Neural crest cell (in vitro differentiated cells): ENCODE data around the gene LITAF. TPM values are rescaled to one million over a fixed set of nuclear protein-coding genes. Genes with fewer than 3 reads are reported as not detected.

ENCODE experiments used
- DNase-seq: peaks from one replicate; pipeline ENCODE4 v3.0.0; 2021; ENCODE audit warnings: low read depth, mixed read lengths, low spot score
- H3K27ac Mint-ChIP-seq: one replicate; pipeline ENCODE4 v1.8.0; 2021; ENCODE audit warnings: mild to moderate bottlenecking, mixed read lengths; ENCODE audit not compliant: unreplicated experiment
- H3K27me3 Mint-ChIP-seq: 2 replicates; pipeline ENCODE4 v1.8.0; 2021; ENCODE audit warnings: low read depth, mild to moderate bottlenecking, mixed read lengths
- H3K36me3 Mint-ChIP-seq: 2 replicates; pipeline ENCODE4 v1.8.0; 2021; ENCODE audit warnings: low read depth, mild to moderate bottlenecking, mixed read lengths
- H3K4me1 Mint-ChIP-seq: 2 replicates; pipeline ENCODE4 v1.8.0; 2021; ENCODE audit warnings: mixed read lengths
- H3K4me3 Mint-ChIP-seq: one replicate; pipeline ENCODE4 v1.8.0; 2021; ENCODE audit warnings: mild to moderate bottlenecking, mixed read lengths
- H3K9me3 Mint-ChIP-seq: 2 replicates; pipeline ENCODE4 v1.8.0; 2021; ENCODE audit warnings: mixed read lengths
- total RNA-seq: library from RNA; stranded (reverse); gene quantifications from 2 replicates; pipeline ENCODE4 v1.2.1, GENCODE V29; 2021
- TF ChIP-seq, protein P1 (sequence below): fragments of 200-600 bp; sonication (generic); conservative IDR thresholded peaks from 2 replicates; pipeline ENCODE4 v1.5.0; 2021; ENCODE audit warnings: antibody characterized with exemption, mild to moderate bottlenecking

Gene LITAF
- total RNA-seq, 1 donor from 2014 or later: 62.9 TPM

DNA sequence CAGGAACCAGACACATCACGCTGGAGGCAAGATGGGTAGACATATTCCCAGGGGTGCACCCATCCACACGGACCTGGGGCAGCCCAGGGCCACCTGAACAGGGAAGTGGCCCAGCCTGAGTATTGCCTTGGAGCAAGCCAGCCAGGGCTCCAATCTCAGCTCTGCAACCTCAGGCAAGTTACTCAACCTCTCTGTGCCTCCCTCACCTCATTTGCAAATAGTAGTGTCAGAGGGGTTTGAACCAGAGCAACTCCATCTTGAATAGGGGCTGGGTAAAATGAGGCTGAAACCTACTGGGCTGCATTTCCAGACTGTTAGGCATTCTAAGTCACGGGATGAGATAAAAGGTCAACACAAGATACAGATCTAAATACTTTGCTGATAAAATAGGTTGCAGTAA lies 46.4 kb upstream of the LITAF start:
- no peaks in the 10 kb centered on the region for H3K9me3 Mint-ChIP-seq
- no peak overlapping the region for H3K27ac Mint-ChIP-seq
- TF ChIP-seq, protein P1, sequence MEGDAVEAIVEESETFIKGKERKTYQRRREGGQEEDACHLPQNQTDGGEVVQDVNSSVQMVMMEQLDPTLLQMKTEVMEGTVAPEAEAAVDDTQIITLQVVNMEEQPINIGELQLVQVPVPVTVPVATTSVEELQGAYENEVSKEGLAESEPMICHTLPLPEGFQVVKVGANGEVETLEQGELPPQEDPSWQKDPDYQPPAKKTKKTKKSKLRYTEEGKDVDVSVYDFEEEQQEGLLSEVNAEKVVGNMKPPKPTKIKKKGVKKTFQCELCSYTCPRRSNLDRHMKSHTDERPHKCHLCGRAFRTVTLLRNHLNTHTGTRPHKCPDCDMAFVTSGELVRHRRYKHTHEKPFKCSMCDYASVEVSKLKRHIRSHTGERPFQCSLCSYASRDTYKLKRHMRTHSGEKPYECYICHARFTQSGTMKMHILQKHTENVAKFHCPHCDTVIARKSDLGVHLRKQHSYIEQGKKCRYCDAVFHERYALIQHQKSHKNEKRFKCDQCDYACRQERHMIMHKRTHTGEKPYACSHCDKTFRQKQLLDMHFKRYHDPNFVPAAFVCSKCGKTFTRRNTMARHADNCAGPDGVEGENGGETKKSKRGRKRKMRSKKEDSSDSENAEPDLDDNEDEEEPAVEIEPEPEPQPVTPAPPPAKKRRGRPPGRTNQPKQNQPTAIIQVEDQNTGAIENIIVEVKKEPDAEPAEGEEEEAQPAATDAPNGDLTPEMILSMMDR: no peak
- H3K4me1 Mint-ChIP-seq: peaks cover 22% of the 10 kb centered on the region
- no peak overlapping the region for H3K4me3 Mint-ChIP-seq
- no peak for DNase-seq
- H3K27me3 Mint-ChIP-seq: no peaks in the 10 kb centered on the region
- H3K36me3 Mint-ChIP-seq: no peaks in the 10 kb centered on the region

DNA sequence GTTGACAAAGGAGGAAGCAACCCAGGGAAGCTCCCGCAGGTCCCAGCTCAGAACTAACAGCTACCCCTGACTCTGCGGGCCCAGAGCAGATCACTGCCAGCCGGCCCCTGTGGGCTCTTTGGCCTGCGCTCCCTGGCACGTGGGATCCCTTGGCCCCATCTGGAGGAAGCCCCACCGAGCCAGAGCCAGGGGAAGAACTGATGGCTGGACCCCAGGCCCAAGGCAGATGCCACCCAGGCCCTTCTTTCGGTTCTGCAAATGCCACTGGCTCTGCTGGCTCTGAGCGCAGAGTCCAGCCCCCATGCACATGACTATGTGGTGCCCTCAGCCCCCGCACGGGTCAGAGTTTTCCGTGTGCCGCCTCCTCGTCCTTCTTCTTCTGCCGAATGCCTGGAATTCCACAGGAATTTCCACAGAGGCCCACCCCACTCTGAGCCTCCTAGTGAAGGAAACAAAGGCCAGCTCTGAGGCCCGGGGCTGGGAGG lies 45.8 kb upstream of the LITAF start:
- H3K36me3 Mint-ChIP-seq: no peaks in the 10 kb centered on the region
- no peak for DNase-seq

DNA sequence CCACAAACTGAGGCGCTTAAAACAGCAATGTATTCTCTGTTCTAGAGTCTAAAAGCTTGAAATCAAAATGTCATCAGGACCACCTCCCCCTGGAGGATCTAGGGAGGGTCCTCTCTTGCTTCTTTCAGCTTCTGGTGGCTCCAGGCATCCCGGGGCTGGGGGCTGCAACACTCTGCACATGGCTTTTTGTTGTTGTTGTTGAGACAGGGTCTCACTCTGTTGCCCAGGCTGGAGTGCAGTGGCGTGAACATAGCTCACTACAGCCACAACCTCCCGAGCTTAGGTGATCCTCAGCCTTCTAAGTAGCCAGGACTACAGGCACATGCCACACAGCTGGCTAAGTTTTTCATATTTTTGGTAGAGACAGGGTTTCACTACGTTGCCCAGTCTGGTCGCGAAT lies 44.5 kb upstream of the LITAF start:
- no peaks in the 10 kb centered on the region for H3K9me3 Mint-ChIP-seq
- peaks cover 22% of the 10 kb centered on the region for H3K4me1 Mint-ChIP-seq
- TF ChIP-seq, protein P1: no peak
- no peak overlapping the region for H3K4me3 Mint-ChIP-seq
- no peak for DNase-seq
- no peaks in the 10 kb centered on the region for H3K27me3 Mint-ChIP-seq
- H3K27ac Mint-ChIP-seq: no peak overlapping the region
- H3K36me3 Mint-ChIP-seq: no peaks in the 10 kb centered on the region

More for the DNA sequence above, 45.8 kb upstream of the LITAF start:
- Mint-ChIP-seq H3K4me1 (peaks cover 22% of the 10 kb centered on the region), H3K27me3 (no peaks in the 10 kb centered on the region), H3K4me3 (no peak overlapping the region), H3K27ac (no peak overlapping the region), H3K9me3 (no peaks in the 10 kb centered on the region)
- TF ChIP-seq, protein P1: no peak

DNA sequence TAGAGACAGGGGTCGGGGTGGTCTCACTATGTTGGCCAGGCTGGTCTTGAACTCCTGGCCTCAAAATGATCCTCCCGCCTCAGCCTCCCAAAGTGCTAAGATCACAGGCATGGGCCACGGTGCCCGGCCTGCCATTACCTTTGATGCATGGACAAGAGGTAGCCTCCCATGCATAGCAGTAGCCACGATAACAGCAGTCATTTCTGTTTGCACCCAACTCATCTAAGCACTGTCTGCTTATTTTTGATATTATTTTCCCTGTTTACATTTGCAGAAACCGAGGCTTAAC lies 44.0 kb upstream of the LITAF start:
- Mint-ChIP-seq H3K36me3 (no peaks in the 10 kb centered on the region), H3K4me3 (no peak overlapping the region), H3K27me3 (no peaks in the 10 kb centered on the region), H3K9me3 (no peaks in the 10 kb centered on the region), H3K27ac (no peak overlapping the region), H3K4me1 (peaks cover 22% of the 10 kb centered on the region)
- TF ChIP-seq, protein P1: no peak
- DNase-seq: no peak

DNA sequence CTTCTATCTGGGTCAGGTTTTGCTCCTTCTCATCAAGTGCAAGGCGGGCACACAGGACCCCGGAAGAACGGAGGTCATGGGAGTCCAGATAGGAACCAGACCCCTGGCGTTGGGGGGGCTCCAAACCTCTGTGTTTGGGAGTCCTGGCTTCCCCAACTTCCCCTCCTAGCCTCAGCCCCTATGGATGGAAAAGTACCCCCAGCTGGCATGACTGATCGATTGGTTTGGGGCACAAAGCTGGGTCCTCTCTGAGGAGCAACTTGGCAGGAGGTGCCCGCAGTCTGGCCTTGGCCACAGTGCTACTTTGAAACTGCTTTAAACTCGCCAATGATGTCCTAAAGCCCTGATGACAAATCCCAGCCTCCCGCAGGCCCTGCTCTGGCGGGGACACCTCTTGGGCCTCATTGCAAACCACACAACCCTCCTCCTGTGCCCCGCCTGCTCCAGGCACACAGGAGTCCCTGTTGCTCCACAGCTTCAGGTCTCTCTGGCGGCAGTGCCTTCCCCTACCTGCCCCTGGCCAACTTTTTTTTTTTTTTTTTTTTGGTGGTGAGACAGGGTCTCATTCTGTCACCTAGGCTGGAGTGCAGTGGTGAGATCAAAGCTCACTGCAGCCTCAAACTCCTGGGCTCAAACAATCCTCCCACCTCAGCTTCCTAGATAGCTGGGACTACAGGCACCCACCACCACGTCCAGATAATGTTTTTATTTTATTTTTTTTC lies 43.5 kb upstream of the LITAF start:
- no peaks in the 10 kb centered on the region for H3K9me3 Mint-ChIP-seq
- H3K27me3 Mint-ChIP-seq: no peaks in the 10 kb centered on the region
- H3K36me3 Mint-ChIP-seq: no peaks in the 10 kb centered on the region
- H3K4me3 Mint-ChIP-seq: no peak overlapping the region
- H3K27ac Mint-ChIP-seq: no peak overlapping the region
- TF ChIP-seq, protein P1: no peak
- peaks cover 22% of the 10 kb centered on the region for H3K4me1 Mint-ChIP-seq
- DNase-seq: no peak
